ENCODE data around the gene ADORA2A. TPM values are rescaled to one million over a fixed set of nuclear protein-coding genes. Genes with fewer than 3 reads are reported as not detected.

ADORA2A gene
- total RNA-seq, 1 experiment from 2014 or later = 3.5 TPM

DNA sequence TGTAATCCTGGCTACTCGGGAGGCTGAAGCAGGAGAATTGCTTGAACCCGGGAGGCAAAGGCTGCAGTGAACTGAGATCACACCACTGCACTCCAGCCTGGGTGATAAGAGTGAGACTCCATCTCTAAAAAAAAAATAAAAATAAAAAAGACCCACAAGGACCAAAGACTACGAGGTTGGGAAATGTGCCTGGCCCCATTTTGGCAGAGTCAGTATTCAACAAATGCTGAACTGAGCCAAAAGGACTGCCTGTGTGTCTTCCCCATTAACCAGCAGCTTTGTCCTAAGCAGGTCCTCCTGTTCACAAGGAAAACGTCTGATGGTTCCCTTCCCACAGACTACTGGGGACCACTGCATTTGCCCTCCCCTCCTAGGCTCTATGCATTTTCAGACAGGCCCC, 27.6 kb downstream of the ADORA2A start:
- Histone ChIP-seq H4K8ac (replicated peaks; ENCODE audit: insufficient read length, low read depth, low read length) (no peak overlapping the region), H2BK20ac (ENCODE audit: low read depth, low read length, poor library complexity, severe bottlenecking) (no peak overlapping the region), H4K91ac (ENCODE audit: insufficient read length, low read depth, low read length) (no peak overlapping the region), H2BK5ac (ENCODE audit: insufficient read length, low read length) (no peak overlapping the region), H3T11ph (ENCODE audit: low read length) (no peak overlapping the region), H3K4me1 (ENCODE audit: insufficient read depth, low read length) (no peaks in the 10 kb centered on the region; the same call in 1 of the 2 replicates), H4K20me1 (ENCODE audit: control insufficient read depth, insufficient read depth, insufficient read length) (no peaks in the 10 kb centered on the region), H3K4ac (ENCODE audit: low read depth, low read length) (no peak overlapping the region), H3K4me2 (ENCODE audit: insufficient read depth, insufficient read length, low read length) (no peak overlapping the region), H3K14ac (ENCODE audit: insufficient read depth, low read length) (no peak overlapping the region), H2BK15ac (ENCODE audit: low read depth, low read length) (no peak overlapping the region), H3K9me3 (ENCODE audit: control insufficient read depth, low read depth, low read length) (no peaks in the 10 kb centered on the region), H3K56ac (ENCODE audit: insufficient read length, low read depth, low read length) (no peak overlapping the region), H3K23ac (ENCODE audit: insufficient read length, low read depth, low read length) (no peak overlapping the region), H3K27me3 (ENCODE audit: insufficient read depth, low read length) (no peaks in the 10 kb centered on the region), H3K27ac (ENCODE audit: insufficient read length, low read depth, low read length) (no peak overlapping the region), H3K18ac (ENCODE audit: insufficient read length, low read depth, low read length) (no peak overlapping the region), H3K79me2 (ENCODE audit: insufficient read depth, low read length) (no peaks in the 10 kb centered on the region), H2AK5ac (ENCODE audit: insufficient read length, low read length) (no peak overlapping the region), H3K23me2 (ENCODE audit: insufficient read length, low read depth, low read length, poor library complexity, severe bottlenecking) (no peaks in the 10 kb centered on the region), H2BK120ac (ENCODE audit: low read depth, low read length, poor library complexity, severe bottlenecking) (no peak overlapping the region), H4K5ac (ENCODE audit: insufficient read length, low read depth, low read length) (no peak overlapping the region), H3K79me1 (ENCODE audit: insufficient read depth, low read depth, low read length, poor library complexity, severe bottlenecking) (no peaks in the 10 kb centered on the region), H3K9ac (ENCODE audit: extremely low read depth, insufficient read length, low read length) (no peak overlapping the region), H2AFZ (ENCODE audit: low read length) (no peak overlapping the region), H2BK12ac (ENCODE audit: insufficient read length, low read depth, low read length) (no peak overlapping the region)
- no peak overlapping the region for H3K4me3 Mint-ChIP-seq
- H3K27me3 Mint-ChIP-seq (ENCODE audit: low read depth) = peaks cover 2% of the 10 kb centered on the region; the same call in 1 of the 2 replicates
- H3K9me3 Mint-ChIP-seq = peaks cover 0 to 2% of the 10 kb centered on the region in 2 experiments; a peak in 2 of 5 replicates
- H3K36me3 Mint-ChIP-seq (ENCODE audit: insufficient read depth in 1 of 3, low read depth in 3 of 3) = no peaks in the 10 kb centered on the region
- no peak overlapping the region for H3K27ac Mint-ChIP-seq
- TF ChIP-seq, protein P1, sequence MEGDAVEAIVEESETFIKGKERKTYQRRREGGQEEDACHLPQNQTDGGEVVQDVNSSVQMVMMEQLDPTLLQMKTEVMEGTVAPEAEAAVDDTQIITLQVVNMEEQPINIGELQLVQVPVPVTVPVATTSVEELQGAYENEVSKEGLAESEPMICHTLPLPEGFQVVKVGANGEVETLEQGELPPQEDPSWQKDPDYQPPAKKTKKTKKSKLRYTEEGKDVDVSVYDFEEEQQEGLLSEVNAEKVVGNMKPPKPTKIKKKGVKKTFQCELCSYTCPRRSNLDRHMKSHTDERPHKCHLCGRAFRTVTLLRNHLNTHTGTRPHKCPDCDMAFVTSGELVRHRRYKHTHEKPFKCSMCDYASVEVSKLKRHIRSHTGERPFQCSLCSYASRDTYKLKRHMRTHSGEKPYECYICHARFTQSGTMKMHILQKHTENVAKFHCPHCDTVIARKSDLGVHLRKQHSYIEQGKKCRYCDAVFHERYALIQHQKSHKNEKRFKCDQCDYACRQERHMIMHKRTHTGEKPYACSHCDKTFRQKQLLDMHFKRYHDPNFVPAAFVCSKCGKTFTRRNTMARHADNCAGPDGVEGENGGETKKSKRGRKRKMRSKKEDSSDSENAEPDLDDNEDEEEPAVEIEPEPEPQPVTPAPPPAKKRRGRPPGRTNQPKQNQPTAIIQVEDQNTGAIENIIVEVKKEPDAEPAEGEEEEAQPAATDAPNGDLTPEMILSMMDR (conservative IDR thresholded peaks at IDR 0.05) = no peak
- WGBS (ENCODE audit: extremely low coverage, insufficient read length, low lambda C conversion rate) = no CpG with 5 or more reads among the region's 4 CpGs
- no peak for DNase-seq
- peaks cover 8 to 11% of the 10 kb centered on the region in 2 experiments for H3K4me1 Mint-ChIP-seq

Measured in H9 (cell line).